HL-60 (cell line): ENCODE results near the gene FGB.
"Not testable (repeated sequence)": the region's sequence is repeated elsewhere in the genome, so short reads cannot be mapped to it uniquely, and the experiment has no call there.

Experiments
- DNase-seq, 2 experiments: peaks; one replicate each; pipeline ENCODE4 v3.0.0-alpha.2; 2010 to 2020; ENCODE audit warnings: low read depth in 1 of 2, low spot score in 1 of 2
- H3K27ac ChIP-seq: fragments of 250-450 bp; sonication (Bioruptor Pico); replicated peaks from 2 replicates; pipeline ENCODE4 v1.5.1; 2020; ENCODE audit warnings: mild to moderate bottlenecking, moderate library complexity
- H3K27me3 ChIP-seq: fragments of 250-450 bp; sonication (Bioruptor Pico); 2 replicates; pipeline ENCODE4 v1.5.1; 2021; ENCODE audit warnings: mild to moderate bottlenecking, moderate library complexity; ENCODE audit not compliant: insufficient read depth, poor library complexity, severe bottlenecking
- H3K4me3 ChIP-seq: replicated peaks from 2 replicates; pipeline ENCODE4 v1.5.1; 2011; ENCODE audit warnings: mild to moderate bottlenecking, control low read depth, low read length; ENCODE audit not compliant: insufficient read depth
- CTCF ChIP-seq: IDR thresholded peaks from one replicate; pipeline ENCODE4 v1.5.1; 2011; ENCODE audit warnings: low read length, control low read depth, inconsistent platforms; ENCODE audit not compliant: insufficient read depth
- GABPA ChIP-seq: IDR thresholded peaks from 2 replicates; pipeline ENCODE4 v1.6.1; 2012; ENCODE audit warnings: low read depth
- POLR2AphosphoS5 ChIP-seq: IDR thresholded peaks from 2 replicates; pipeline ENCODE4 v1.6.1; 2012; ENCODE audit warnings: low read depth
- SPI1 ChIP-seq: IDR thresholded peaks from 2 replicates; pipeline ENCODE4 v1.6.1; 2012; ENCODE audit warnings: low read depth, mild to moderate bottlenecking, borderline replicate concordance
- TF ChIP-seq, protein P1 (sequence below): IDR thresholded peaks from 2 replicates; pipeline ENCODE4 v1.6.1; 2012; ENCODE audit warnings: low read depth; ENCODE audit not compliant: insufficient replicate concordance

The FGB gene

GRCh38 chr4:154591890-154592289, 29.1 kb downstream of the FGB start:
- no peak for DNase-seq
- Histone ChIP-seq H3K4me3 (no peak overlapping the region), H3K27ac (no peak overlapping the region), H3K27me3 (peaks cover 3% of the 10 kb centered on the region)
- no peak for TF ChIP-seq GABPA
- TF ChIP-seq POLR2AphosphoS5, result no peak
- TF ChIP-seq SPI1, result no peak

GRCh38 chr4:154593868-154594267, 31.1 kb downstream of the FGB start:
- no peak overlapping the region for H3K27ac ChIP-seq
- DNase-seq, result no peak
- no peak overlapping the region for H3K4me3 ChIP-seq
- TF ChIP-seq POLR2AphosphoS5, result no peak
- TF ChIP-seq, protein P1, sequence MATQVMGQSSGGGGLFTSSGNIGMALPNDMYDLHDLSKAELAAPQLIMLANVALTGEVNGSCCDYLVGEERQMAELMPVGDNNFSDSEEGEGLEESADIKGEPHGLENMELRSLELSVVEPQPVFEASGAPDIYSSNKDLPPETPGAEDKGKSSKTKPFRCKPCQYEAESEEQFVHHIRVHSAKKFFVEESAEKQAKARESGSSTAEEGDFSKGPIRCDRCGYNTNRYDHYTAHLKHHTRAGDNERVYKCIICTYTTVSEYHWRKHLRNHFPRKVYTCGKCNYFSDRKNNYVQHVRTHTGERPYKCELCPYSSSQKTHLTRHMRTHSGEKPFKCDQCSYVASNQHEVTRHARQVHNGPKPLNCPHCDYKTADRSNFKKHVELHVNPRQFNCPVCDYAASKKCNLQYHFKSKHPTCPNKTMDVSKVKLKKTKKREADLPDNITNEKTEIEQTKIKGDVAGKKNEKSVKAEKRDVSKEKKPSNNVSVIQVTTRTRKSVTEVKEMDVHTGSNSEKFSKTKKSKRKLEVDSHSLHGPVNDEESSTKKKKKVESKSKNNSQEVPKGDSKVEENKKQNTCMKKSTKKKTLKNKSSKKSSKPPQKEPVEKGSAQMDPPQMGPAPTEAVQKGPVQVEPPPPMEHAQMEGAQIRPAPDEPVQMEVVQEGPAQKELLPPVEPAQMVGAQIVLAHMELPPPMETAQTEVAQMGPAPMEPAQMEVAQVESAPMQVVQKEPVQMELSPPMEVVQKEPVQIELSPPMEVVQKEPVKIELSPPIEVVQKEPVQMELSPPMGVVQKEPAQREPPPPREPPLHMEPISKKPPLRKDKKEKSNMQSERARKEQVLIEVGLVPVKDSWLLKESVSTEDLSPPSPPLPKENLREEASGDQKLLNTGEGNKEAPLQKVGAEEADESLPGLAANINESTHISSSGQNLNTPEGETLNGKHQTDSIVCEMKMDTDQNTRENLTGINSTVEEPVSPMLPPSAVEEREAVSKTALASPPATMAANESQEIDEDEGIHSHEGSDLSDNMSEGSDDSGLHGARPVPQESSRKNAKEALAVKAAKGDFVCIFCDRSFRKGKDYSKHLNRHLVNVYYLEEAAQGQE, result no peak
- no peak for TF ChIP-seq GABPA
- no peak for TF ChIP-seq CTCF
- TF ChIP-seq SPI1, result no peak
- peaks cover under 1% of the 10 kb centered on the region for H3K27me3 ChIP-seq

- not testable (repeated sequence) for H3K27ac ChIP-seq, H3K27me3 ChIP-seq, H3K4me3 ChIP-seq, DNase-seq
Observed at GRCh38 chr4:154594343-154594742, 31.5 kb downstream of the FGB start.

DNA sequence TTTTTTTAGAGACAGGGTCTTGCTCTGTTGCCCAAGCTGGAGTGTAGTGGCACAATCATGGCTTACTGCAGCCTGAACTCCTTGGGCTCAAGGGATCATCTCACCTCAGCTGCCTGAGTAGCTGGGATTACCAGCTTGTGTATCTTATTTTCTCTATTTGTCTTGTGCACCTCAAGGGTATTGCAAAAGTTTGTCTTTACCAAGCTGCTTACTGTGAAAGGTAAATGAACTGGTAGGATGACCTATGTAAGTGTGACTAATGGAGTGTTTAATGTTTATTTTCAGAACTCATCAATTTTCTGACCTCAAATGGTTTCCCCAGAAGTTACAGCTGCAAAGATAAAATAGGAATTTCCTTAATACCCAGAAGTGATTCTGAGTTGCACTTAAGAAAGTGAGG, 33.0 kb downstream of the FGB start:
- Histone ChIP-seq H3K4me3 (no peak overlapping the region), H3K27ac (no peak overlapping the region), H3K27me3 (no peaks in the 10 kb centered on the region)
- DNase-seq, result no peak
- TF ChIP-seq SPI1 (no peak), CTCF (no peak), GABPA (no peak), POLR2AphosphoS5 (no peak)
- TF ChIP-seq, protein P1, result no peak

DNA sequence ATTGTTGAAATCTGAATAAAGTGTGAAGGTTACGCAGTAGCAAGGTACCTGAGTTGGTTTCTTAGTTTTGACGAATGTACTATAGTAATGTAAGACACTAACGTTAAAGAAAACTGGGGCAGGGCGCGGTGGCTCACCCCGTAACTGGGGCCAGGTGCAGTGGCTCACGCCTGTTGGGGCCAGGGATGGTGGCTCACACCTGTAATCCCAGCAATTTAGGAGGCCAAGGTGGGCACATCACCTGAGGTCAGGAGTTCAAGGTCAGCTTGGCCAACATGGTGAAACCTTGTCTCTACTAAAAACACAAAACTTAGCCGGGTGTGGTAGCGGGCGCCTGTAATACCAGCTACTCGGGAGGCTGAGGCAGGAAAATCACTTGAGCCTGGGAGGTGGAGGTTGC, 34.5 kb downstream of the FGB start:
- not testable (repeated sequence) for H3K27me3 ChIP-seq, H3K4me3 ChIP-seq, H3K27ac ChIP-seq, DNase-seq
